Stimulated activated CD4-positive, alpha-beta T cell treated with anti-CD3 and anti-CD28 coated beads, Interleukin-1b, Interleukin-23, amount 100 ng/mL, for 1 hour (primary cell): ENCODE results near the gene CTBP1.
"Not testable (repeated sequence)": the region's sequence is repeated elsewhere in the genome, so short reads cannot be mapped to it uniquely, and the experiment has no call there.

Experiments used
- DNase-seq, 2 donors: peaks; one replicate each; pipeline ENCODE4 v3.0.0-alpha.2; 2020; ENCODE audit warnings: low read depth in 2 of 2

Gene CTBP1

DNA sequence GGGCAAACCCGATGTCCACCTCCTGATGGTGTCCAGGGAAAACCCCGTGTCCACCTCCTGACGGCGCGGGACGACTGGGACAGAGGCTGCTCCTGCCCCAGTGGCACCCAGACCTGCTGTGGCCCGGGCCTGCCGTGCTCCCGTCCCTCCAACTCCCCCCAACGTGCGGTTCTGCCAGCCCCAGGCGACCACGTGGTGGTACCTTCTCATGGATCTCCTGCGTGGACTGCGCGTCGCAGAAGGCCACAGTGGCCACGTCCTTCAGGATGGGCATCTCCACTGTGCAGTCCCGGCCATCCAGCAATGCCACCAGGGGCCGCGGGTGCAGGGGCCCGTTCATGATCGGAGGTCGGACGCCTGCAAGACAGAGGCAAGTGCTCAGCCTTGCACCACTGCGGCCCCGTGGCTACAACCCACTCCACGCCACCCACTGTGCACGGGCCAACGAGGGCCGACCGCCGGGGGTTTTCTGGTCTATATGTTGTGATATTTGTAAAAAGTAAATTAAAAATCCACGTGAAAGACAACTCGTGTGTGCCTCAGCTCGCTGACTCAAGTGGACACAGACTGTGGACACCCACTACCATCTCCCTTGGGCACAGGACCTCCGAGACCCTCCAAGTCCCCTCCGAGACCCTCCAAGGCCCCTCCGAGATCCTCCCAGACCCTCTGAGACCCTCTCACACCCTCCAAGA is 10.8 kb downstream of the CTBP1 start:
- DNase-seq: no peak

- DNase-seq: not testable (repeated sequence)
These were observed 11.7 kb downstream of the CTBP1 start for GRCh38 chr4:1237261-1237660.

GRCh38 chr4:1236836-1237235 is 12.1 kb downstream of the CTBP1 start:
- not testable (repeated sequence) for DNase-seq

GRCh38 chr4:1236103-1236641 is 12.8 kb downstream of the CTBP1 start:
- no peak for DNase-seq

DNA sequence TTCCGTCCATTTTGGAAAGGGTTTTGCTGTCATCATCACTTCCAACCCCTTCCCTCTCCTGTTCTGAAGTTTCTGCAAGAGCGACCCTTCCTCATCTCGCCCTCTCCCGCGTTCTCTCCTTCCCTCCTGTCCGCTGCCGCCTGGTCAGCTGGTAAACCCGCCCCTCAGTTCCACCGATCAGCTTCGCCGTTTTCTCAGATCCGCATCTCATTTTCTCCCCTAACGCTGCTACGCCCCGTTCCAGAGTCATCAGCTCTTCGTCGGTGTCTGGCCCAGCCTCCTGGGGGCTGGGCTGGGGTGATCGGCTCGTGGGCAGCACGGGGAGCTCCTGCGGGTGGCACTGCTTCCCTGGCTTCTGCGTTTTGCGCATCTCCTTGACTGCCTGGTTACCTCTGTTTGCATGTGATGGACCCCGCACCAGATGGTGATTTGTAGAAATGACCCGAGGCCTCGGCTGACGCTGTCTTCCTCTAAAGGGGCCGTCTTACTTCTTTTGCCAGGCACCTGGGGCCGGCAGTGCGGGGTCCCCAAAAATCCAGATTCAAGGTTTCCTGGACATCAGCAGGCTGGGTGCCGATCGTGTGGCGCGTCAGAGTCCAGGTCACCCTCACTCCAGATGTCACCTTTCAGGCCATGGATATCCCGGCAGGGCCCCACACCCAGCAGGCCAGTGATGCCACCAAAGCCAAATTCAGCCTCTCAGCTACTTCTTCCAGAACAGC is 13.4 kb downstream of the CTBP1 start:
- no peak for DNase-seq

DNA sequence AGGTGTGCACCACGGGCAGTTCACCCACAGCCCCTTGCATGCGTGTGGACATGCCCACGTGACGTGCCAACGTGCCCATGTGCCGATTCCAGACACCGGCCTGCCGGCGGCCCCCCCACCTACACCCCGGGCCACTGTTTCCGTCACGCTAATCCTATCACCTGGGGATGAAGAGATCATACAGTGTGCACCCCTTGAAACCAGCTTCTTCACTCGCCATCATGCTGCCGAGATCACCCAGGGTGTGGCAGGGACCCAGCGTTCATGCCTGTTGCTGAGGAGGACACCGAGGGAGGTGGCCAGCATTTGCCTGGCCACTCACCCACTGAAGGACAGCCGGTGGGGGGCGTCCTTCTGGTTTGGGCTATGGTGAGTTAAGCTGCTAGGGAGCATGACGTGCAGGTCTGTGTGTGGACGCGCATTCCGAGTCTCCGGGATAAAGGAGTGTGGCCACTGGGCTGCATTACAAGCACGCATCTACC is 14.1 kb downstream of the CTBP1 start:
- DNase-seq: no peak

DNA sequence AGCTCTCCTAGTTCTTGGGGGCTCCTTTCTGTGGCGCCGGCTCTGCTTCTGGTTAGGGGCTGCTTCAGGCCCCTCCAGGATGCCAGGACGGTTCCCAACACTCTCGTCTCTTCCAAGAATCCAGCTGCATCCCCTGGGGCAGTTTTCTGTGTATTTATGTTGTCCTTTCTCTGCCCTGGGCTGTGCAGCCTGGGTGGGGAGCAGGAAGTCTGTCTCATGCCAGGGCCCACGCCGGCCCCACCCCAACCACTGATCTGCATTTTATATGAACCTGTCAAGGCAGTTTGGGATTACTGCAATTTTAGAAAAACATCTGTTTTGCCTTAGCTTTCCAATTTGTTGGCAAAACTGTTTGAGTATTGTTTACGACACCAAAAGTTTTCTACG is 14.6 kb downstream of the CTBP1 start:
- no peak for DNase-seq

- DNase-seq: no peak
These were observed 15.2 kb downstream of the CTBP1 start for GRCh38 chr4:1233641-1234308.

- no peak for DNase-seq
These were observed 16.0 kb downstream of the CTBP1 start for GRCh38 chr4:1232661-1233621.

DNA sequence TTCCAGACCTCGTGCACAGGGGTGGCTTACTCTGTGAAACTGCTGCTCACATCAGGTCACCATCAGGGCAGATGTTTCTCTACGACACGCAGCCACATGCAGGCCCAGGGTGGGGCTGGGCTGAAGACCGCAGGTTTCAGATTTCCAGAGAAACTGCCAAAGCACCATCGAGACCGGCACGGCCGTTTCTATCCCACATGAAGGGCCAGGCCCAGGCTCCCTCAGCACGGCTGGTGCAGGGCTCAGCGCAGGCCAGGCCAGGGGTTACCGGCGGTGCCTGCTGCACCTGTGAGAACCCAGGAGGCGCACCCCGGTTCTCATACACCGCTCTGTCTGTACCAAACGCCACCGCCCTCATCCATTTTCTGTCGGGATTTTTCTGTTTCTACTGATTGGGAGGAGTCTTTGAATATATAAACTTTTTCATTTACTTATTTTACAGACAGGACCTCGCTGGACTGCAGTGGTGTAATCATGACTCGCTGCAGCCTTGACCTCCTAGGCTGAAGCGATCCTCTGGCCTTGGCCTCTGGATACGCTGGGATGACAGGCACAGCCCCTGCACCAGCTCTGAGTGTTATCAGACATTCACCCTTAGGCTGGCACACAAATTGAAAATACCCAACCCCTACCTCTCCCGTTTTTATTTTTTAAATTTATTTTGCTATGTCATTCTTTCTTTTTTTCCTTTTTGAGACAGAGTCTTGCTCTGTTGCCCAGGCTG is 17.1 kb downstream of the CTBP1 start:
- no peak for DNase-seq

GRCh38 chr4:1230971-1231636 is 17.8 kb downstream of the CTBP1 start:
- DNase-seq: no peak

DNA sequence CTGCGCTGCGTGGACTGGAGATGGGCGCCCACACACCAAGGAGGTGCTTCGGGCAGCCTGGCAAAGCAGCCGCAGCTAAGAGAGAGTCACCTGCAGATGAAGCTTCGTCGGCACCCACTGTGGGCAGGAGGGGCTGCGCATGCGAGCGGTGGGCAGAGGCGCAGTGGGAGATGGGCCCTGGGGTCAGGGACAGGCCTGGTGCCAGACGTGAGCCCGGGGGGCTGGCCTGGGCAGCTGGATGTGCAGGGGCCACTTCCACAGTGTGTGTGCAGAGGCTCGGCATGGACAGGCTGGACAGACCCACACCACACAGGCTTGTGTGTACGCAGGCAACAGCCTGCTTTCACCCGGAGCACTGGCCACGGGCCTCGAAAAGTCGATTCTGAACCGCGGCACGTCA is 18.6 kb downstream of the CTBP1 start:
- DNase-seq: no peak

DNA sequence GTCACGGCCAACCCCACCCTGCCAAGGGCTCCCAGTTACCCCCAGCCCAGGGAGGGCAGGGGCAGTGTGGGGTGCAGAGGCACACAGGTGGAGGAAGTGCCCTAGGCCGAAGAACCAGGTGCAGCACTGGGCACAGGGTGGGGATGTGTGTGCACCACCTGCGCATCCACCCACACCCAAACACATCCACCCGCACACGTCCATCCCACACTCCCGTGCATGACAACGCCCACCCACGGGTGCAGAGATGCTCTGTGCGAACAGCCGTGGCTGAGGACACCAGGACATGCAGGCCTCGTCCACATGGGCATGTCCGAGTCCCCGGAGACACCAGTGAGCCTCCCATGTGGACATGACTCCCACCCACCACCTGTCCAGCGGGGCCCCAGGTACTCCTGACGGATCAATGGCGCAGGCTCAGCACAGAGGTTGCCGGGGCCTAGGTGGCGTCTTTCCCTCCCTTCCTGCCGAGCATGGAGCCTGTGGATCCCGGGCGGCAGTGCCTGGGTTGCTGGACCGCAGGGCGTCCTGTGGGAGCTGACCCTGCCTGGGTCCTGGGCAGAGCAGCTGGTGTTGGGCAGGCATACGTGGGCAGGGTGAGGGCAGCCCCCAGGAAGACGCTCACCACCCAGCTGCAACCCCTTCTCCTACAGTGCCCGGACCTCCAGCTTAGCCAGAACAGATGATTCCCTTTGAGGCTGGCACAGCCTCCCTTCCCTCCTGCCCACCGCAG is 19.6 kb downstream of the CTBP1 start:
- no peak for DNase-seq

DNA sequence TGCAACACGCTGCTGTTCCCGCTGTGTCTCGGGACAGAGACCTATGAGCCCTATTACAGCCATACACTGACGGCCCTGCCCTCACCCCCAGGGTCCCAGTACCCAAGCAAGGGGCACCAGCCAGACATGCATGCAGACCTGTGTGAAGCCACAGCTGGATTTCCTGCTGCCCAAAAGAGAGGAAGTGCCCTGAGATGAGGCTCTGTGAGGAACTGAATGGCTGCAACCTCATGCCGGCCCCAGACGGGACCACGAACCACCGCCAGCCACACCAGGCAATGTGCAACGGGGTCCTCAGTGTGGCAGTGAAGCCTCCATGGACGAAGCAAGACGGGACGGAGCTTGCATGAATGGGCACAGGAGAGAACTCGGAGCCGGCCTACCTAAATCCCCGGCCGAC is 21.1 kb downstream of the CTBP1 start:
- no peak for DNase-seq

GRCh38 chr4:1226598-1226997 is 22.3 kb downstream of the CTBP1 start:
- no peak for DNase-seq

GRCh38 chr4:1226144-1226481 is 22.8 kb downstream of the CTBP1 start:
- no peak for DNase-seq

GRCh38 chr4:1225272-1226143 is 23.4 kb downstream of the CTBP1 start:
- no peak for DNase-seq
